ENCODE results near the gene PI4K2A. TPM values are rescaled to one million over a fixed set of nuclear protein-coding genes. Genes with fewer than 3 reads are reported as not detected.

The PI4K2A gene
- total RNA-seq, 4 donors from 2014 or later: 30.1 to 38.5 (median 33.3) TPM

DNA sequence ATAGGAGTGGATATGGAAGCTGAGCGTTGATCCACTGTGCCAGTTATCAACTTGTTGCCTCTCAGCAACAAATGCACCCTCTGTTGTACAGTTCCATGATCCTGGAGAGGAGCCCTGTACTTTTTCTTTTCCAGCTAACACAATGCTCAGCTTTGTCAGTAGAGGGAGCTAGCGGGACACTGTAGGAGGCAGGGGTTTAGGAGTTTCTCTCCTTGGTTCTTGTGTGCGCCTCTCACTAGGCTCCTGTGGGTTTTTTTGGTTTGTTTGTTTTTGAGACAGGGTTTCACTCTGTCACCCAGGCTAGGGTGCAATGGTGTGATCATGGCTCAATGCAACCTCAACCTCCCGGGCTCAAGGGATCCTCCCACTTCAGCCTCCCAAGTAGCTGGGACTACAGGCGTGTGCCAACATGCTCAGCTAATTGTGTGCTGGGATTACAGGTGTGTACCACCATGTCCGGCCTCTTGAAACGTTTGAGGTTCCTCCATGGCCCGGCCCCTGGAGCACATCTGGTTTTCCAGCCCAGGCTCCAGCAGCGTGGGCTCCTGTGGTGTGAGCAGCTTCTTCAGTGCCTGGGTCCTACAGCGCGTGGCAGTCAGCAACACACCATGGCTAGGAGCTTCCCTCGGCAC is 61.1 kb downstream of the PI4K2A start:
- 35 to 42% methylated on average over 12 of the region's 12 CpGs for WGBS, 2 donors

DNA sequence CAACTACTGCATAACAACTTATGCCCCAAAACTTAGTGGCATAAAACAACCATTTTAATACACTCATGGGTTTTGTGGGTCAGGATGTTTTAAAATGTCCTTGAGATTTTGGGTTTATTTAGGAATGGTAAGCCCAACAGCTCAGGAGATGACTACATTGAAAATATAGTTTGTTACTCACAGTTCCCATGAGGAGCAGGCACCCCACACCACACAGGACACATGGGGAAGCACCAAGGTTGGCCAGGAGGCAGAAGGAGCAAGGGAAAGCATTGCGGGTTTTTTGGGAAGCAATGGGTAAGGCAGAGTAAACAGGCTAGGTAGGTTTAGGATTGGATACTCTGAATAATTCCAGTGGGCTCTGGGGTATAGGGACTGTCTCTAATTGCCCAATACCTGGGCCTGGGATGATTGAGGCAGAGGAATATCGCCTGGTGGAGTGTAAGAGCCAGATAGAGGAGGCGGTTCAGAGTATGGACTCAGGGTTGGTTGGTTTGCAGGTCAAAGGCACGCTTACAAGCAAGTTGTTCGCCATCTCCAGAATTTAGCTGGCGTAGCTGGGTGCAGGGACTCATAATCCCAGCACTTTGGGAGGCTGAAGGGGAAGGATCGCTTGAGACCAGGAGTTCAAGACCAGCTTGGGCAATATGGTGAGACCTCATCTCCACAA is 63.1 kb downstream of the PI4K2A start:
- no peak for DNase-seq (ENCODE audit: low spot score in 2 of 2)
- no peak for TF ChIP-seq POLR2A (IDR thresholded peaks at IDR 0.05)
- TF ChIP-seq, protein P1, sequence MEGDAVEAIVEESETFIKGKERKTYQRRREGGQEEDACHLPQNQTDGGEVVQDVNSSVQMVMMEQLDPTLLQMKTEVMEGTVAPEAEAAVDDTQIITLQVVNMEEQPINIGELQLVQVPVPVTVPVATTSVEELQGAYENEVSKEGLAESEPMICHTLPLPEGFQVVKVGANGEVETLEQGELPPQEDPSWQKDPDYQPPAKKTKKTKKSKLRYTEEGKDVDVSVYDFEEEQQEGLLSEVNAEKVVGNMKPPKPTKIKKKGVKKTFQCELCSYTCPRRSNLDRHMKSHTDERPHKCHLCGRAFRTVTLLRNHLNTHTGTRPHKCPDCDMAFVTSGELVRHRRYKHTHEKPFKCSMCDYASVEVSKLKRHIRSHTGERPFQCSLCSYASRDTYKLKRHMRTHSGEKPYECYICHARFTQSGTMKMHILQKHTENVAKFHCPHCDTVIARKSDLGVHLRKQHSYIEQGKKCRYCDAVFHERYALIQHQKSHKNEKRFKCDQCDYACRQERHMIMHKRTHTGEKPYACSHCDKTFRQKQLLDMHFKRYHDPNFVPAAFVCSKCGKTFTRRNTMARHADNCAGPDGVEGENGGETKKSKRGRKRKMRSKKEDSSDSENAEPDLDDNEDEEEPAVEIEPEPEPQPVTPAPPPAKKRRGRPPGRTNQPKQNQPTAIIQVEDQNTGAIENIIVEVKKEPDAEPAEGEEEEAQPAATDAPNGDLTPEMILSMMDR (IDR thresholded peaks at IDR 0.05): no peak
- no peak overlapping the region for H3K4me3 ChIP-seq (ENCODE audit: low read depth, poor library complexity, severe bottlenecking)
- 89 to 94% methylated on average over 7 of the region's 7 CpGs for WGBS, 2 donors
- intact Hi-C loops (cut with DNase I; ENCODE audit: low total_unique reads): no loop called here

More for the DNA sequence above, 61.1 kb downstream of the PI4K2A start:
- no peak overlapping the region for H3K4me3 ChIP-seq (ENCODE audit: low read depth, poor library complexity, severe bottlenecking)
- DNase-seq (ENCODE audit: low spot score in 2 of 2): peak in 1 of 2 donors; percentile 44
- TF ChIP-seq POLR2A (IDR thresholded peaks at IDR 0.05): no peak
- TF ChIP-seq, protein P1 (IDR thresholded peaks at IDR 0.05): peak in 1 of 3 donors; percentile 35
- intact Hi-C loops (cut with DNase I; ENCODE audit: low total_unique reads): no loop called here

DNA sequence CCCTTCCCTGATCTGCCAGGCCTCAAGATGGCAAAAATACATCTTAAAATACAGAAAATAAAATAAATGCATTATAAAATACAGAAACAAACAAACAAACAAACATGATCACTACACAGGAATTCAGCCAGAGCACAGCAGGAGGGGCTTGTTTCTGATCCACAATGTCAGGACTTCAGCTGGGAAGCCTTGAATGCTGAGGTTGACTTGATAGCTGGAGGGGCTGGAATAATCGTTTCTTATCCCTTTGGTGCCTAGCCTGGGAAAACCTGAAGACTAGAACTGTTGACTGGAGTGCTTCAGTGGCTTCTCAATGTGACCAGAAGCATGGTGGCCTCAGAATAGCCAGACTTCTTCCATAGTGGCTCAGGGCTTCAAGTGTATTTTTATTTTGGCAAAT is 63.9 kb downstream of the PI4K2A start:
- no peak for DNase-seq (ENCODE audit: low spot score in 2 of 2)
- TF ChIP-seq, protein P1 (IDR thresholded peaks at IDR 0.05): no peak
- TF ChIP-seq POLR2A (IDR thresholded peaks at IDR 0.05): no peak
- H3K4me3 ChIP-seq (ENCODE audit: low read depth, poor library complexity, severe bottlenecking): no peak overlapping the region
- intact Hi-C loops (cut with DNase I; ENCODE audit: low total_unique reads): no loop called here
- WGBS, 2 donors: 55 to 57% methylated on average over 1 of the region's 1 CpG

DNA sequence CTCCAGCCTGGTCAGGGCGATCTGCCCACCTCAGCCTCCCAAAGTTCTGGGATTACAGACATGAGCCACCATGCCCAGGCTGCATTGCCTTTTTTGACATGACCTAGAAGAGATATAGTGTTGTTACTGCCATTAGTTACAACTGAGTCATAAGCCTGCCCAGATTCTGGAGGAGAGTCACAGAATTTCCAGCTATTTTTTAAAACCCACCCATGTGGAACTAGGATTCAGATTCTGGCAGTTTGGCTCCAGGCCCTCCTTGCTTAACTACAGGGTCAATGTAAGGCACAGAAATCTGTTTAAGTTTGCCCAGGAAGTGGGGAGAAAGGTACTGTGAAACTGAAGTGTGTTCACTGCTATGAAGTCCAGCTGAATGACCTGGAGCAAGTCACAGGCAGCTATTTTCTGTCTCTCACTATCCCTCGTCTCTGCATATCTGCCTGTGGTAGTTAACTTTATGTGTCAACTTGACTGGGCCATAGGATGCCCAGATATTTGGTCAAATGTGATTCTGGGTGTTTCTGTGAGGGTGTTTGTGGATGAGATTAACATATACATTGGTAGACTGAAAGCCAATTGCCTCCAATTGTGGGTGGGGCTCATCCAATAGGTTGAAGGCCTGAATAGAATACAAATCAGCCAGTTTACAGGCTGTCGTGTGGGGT is 64.7 kb downstream of the PI4K2A start:
- TF ChIP-seq POLR2A (IDR thresholded peaks at IDR 0.05): no peak
- TF ChIP-seq, protein P1 (IDR thresholded peaks at IDR 0.05): no peak
- intact Hi-C loops (cut with DNase I; ENCODE audit: low total_unique reads): no loop called here
- 91 to 94% methylated on average over 3 of the region's 3 CpGs for WGBS, 2 donors
- no peak for DNase-seq (ENCODE audit: low spot score in 2 of 2)
- no peak overlapping the region for H3K4me3 ChIP-seq (ENCODE audit: low read depth, poor library complexity, severe bottlenecking)

DNA sequence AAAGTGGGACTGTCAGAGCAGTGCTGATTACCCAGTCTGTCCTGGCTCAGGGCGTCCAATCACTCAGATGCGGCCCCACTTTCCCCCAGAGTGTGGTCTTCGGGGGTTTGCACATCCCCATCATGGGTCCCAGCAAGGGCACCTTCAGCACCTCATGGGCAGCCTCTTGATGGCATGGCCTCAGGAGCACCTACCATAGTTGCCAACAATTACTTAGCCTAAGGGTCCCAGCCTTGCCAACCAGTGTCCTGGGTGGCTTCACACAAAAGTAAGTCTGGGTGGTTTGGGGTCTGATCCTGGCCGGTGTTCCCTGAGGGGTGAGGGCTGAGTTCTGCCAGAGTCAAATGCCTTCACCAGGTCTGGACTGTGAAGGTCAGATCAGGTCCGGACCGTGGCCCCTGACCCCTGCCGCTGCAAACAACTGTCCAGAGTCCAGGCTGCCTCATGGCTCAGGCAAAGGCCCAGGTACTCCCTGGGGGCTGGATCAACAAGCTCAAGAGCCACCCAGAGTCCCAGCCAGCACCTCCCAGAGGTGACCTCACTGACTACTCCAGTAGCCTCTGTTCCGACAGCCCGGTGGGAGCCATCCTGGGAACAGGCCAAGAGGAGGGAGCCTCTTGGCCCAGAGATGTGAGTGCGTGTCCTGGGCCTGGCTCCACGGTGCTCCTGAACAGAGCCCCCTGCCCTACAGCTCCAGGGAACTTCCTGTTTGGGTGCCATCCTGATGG is 66.8 kb downstream of the PI4K2A start:
- no peak for TF ChIP-seq POLR2A (IDR thresholded peaks at IDR 0.05)
- TF ChIP-seq, protein P1 (IDR thresholded peaks at IDR 0.05): no peak
- 83 to 86% methylated on average over 10 of the region's 11 CpGs for WGBS, 2 donors
- no peak for DNase-seq (ENCODE audit: low spot score in 2 of 2)
- H3K4me3 ChIP-seq (ENCODE audit: low read depth, poor library complexity, severe bottlenecking): no peak overlapping the region
- intact Hi-C loops (cut with DNase I; ENCODE audit: low total_unique reads): no loop called here
